GM12875 (cell line): ENCODE measurements around the gene PPP1R9B.

ENCODE experiments used
- H3K4me3 ChIP-seq: one replicate; pipeline ENCODE4 v1.5.1; 2011; ENCODE audit warnings: low read depth, low read length, control low read depth
- CTCF ChIP-seq: IDR thresholded peaks from 2 replicates; pipeline ENCODE4 v1.5.1; 2011; ENCODE audit warnings: low read depth, mild to moderate bottlenecking, control low read depth, inconsistent platforms, low read length, moderate library complexity, borderline replicate concordance; ENCODE audit not compliant: insufficient read depth

Gene PPP1R9B

GRCh38 chr17:50144355-50144754 is 6.1 kb downstream of the PPP1R9B start:
- H3K4me3 ChIP-seq, result no peak overlapping the region
- TF ChIP-seq CTCF, result no peak

GRCh38 chr17:50143461-50144176 is 6.9 kb downstream of the PPP1R9B start:
- TF ChIP-seq CTCF, result no peak

GRCh38 chr17:50141745-50142110 is 8.7 kb downstream of the PPP1R9B start:
- H3K4me3 ChIP-seq, result no peak overlapping the region
- no peak for TF ChIP-seq CTCF

More at GRCh38 chr17:50143461-50144176, 6.9 kb downstream of the PPP1R9B start:
- H3K4me3 ChIP-seq, result no peak overlapping the region

- no peak for TF ChIP-seq CTCF
- no peak overlapping the region for H3K4me3 ChIP-seq
Measured at GRCh38 chr17:50141026-50141744, 9.3 kb downstream of the PPP1R9B start.

- peak; percentile 97 for TF ChIP-seq CTCF
- no peak overlapping the region for H3K4me3 ChIP-seq
Measured at GRCh38 chr17:50139950-50140885, 10.3 kb downstream of the PPP1R9B start.

- no peak overlapping the region for H3K4me3 ChIP-seq
- TF ChIP-seq CTCF, result no peak
Measured at GRCh38 chr17:50139185-50139783, 11.2 kb downstream of the PPP1R9B start.
